ENCODE measurements around the gene MRNIP.

The MRNIP gene

GRCh38 chr5:179870952-179871351, 12.3 kb upstream of the MRNIP start:
- DNase-seq: no peak

- no peak for DNase-seq
Measured at GRCh38 chr5:179870403-179870903, 11.8 kb upstream of the MRNIP start.

GRCh38 chr5:179869641-179870402, 11.2 kb upstream of the MRNIP start:
- DNase-seq: no peak

- DNase-seq: no peak
Measured at GRCh38 chr5:179869101-179869500, 10.5 kb upstream of the MRNIP start.

GRCh38 chr5:179868541-179868940, 9.9 kb upstream of the MRNIP start:
- no peak for DNase-seq

GRCh38 chr5:179867476-179867875, 8.9 kb upstream of the MRNIP start:
- no peak for DNase-seq

- no peak for DNase-seq
Measured at GRCh38 chr5:179867079-179867465, 8.5 kb upstream of the MRNIP start.

- DNase-seq: no peak
Measured at GRCh38 chr5:179866241-179867078, 7.8 kb upstream of the MRNIP start.

GRCh38 chr5:179865491-179866240, 7.0 kb upstream of the MRNIP start:
- DNase-seq: no peak

- no peak for DNase-seq
Measured at GRCh38 chr5:179864686-179865085, 6.1 kb upstream of the MRNIP start.

- DNase-seq: no peak
Measured at GRCh38 chr5:179863449-179864085, 5.0 kb upstream of the MRNIP start.

- no peak for DNase-seq
Measured at GRCh38 chr5:179862891-179863290, 4.3 kb upstream of the MRNIP start.

GRCh38 chr5:179862296-179862695, 3.7 kb upstream of the MRNIP start:
- no peak for DNase-seq

GRCh38 chr5:179860301-179860700, 1.7 kb upstream of the MRNIP start:
- no peak for DNase-seq

- DNase-seq: no peak
Measured at GRCh38 chr5:179858241-179858585, 404 bp downstream of the MRNIP start.

- no peak for DNase-seq
Measured at GRCh38 chr5:179854356-179854755, 4.3 kb downstream of the MRNIP start.

GRCh38 chr5:179852993-179853547, 5.5 kb downstream of the MRNIP start:
- no peak for DNase-seq

GRCh38 chr5:179841621-179842020, 17.0 kb downstream of the MRNIP start:
- DNase-seq: no peak

GRCh38 chr5:179840766-179841165, 17.9 kb downstream of the MRNIP start:
- no peak for DNase-seq

GRCh38 chr5:179840321-179840720, 18.3 kb downstream of the MRNIP start:
- DNase-seq: no peak

- no peak for DNase-seq
Measured at GRCh38 chr5:179839328-179840256, 19.0 kb downstream of the MRNIP start.
